Measurements from ENCODE around the gene DMRTC2.

DNA sequence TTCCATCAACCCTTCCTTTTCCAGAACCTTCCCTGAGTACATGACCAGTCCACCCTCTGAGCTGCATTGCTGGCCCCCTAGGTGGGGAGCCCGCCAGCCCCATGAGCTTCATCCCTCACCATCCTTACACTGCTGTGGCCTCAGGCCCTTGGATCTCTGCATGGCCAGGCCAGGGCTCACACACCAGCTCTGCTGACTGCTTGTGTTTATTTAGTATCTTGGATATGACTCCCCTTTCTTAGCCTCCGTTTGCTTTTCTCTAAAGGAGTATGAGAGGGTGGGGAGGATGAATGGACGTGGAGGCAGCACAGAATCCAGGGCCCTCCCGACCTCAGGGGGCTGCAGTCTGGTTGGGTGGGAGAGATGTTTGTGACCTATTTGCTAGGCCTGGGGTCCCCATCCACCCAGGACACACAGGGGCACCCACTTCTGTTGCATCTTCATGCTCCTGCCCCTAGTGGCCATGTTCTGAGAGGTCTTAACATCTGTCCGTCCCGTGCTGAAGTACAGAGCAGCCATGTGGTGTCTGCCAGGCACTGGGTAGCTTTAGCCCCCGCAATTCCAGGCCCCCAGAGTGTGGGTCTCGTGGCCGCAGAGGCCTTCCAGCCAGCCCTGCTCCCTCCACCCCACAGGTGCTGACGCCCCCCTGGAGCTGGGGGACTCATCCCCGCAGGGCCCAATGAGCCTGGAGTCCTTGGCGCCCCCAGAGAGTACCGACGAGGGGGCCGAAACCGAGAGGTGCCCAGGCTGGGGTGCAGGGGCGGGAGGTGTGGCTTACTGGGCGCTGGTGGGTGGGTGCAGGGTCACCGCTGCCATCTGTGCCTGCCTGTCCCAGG is 51.1 kb downstream of the DMRTC2 start:
- TF ChIP-seq POLR2A (IDR thresholded peaks at IDR 0.05) (no peak), CTCF (IDR thresholded peaks at IDR 0.05) (no peak), POLR2AphosphoS5 (IDR thresholded peaks at IDR 0.05) (no peak)
